Neuronal stem cell (in vitro differentiated cells): ENCODE measurements around the gene MCEMP1.

Experiments used
- DNase-seq: peaks from one replicate; pipeline ENCODE4 v3.0.0-alpha.2; 2013; ENCODE audit warnings: low spot score
- H2AFZ ChIP-seq: one replicate; pipeline ENCODE4 v1.6.1; 2013; ENCODE audit warnings: mild to moderate bottlenecking, low read length, inconsistent platforms
- H2AK5ac ChIP-seq: 2 replicates; pipeline ENCODE4 v1.6.1; 2013; ENCODE audit warnings: low read depth, mild to moderate bottlenecking, inconsistent platforms, low read length, moderate library complexity, mixed read lengths
- H2BK120ac ChIP-seq: 2 replicates; pipeline ENCODE4 v1.6.1; 2013; ENCODE audit warnings: low read depth, mild to moderate bottlenecking, inconsistent platforms, low read length, moderate library complexity, mixed read lengths
- H2BK12ac ChIP-seq: one replicate; pipeline ENCODE4 v1.6.1; 2013; ENCODE audit warnings: low read length, inconsistent platforms
- H2BK15ac ChIP-seq: 2 replicates; pipeline ENCODE4 v1.6.1; 2013; ENCODE audit warnings: mild to moderate bottlenecking, low read length, inconsistent platforms, mixed read lengths
- H2BK5ac ChIP-seq: one replicate; pipeline ENCODE4 v1.6.1; 2013; ENCODE audit warnings: inconsistent platforms, mild to moderate bottlenecking, low read length, moderate library complexity
- H3K14ac ChIP-seq: one replicate; pipeline ENCODE4 v1.6.1; 2013; ENCODE audit warnings: low read length, inconsistent platforms
- H3K18ac ChIP-seq: 2 replicates; pipeline ENCODE4 v1.6.1; 2013; ENCODE audit warnings: low read length, inconsistent platforms
- H3K23ac ChIP-seq: 2 replicates; pipeline ENCODE4 v1.6.1; 2013; ENCODE audit warnings: low read depth, mild to moderate bottlenecking, mixed read lengths, low read length, inconsistent platforms; ENCODE audit not compliant: poor library complexity
- H3K27ac ChIP-seq: replicated peaks from 3 replicates; pipeline ENCODE4 v1.5.1; 2013; ENCODE audit warnings: low read length, inconsistent platforms
- H3K27me3 ChIP-seq, 3 experiments: 2 replicates each; pipeline ENCODE4 v1.6.1; 2013; ENCODE audit warnings: low read length in 3 of 3, mild to moderate bottlenecking in 2 of 3, inconsistent platforms in 1 of 3, low read depth in 1 of 3, mixed read lengths in 1 of 3, moderate library complexity in 1 of 3; ENCODE audit not compliant: control insufficient read depth in 3 of 3, insufficient read depth in 3 of 3
- H3K36me3 ChIP-seq, 2 donors: replicated peaks in 1 of 2; 2 replicates each; pipeline ENCODE4 v1.6.1; 2013; ENCODE audit warnings: low read length in 2 of 2; ENCODE audit not compliant: control insufficient read depth in 2 of 2, insufficient read depth in 2 of 2
- H3K4ac ChIP-seq: 2 replicates; pipeline ENCODE4 v1.6.1; 2013; ENCODE audit warnings: inconsistent platforms, mild to moderate bottlenecking, low read length, moderate library complexity
- H3K4me1 ChIP-seq, 2 donors: 1 replicate in 1 of 2; 2 replicates in 1 of 2; pipeline ENCODE4 v1.6.1; 2013; ENCODE audit warnings: low read length in 2 of 2, low read depth in 1 of 2; ENCODE audit not compliant: control insufficient read depth in 2 of 2, insufficient read depth in 1 of 2
- H3K4me2 ChIP-seq: one replicate; pipeline ENCODE4 v1.6.1; 2013; ENCODE audit warnings: mild to moderate bottlenecking, low read length, inconsistent platforms; ENCODE audit not compliant: insufficient read depth, poor library complexity, severe bottlenecking
- H3K4me3 ChIP-seq, 2 donors: 2 replicates each; pipeline ENCODE4 v1.5.1; 2013; ENCODE audit warnings: low read length in 2 of 2, mild to moderate bottlenecking in 2 of 2, inconsistent platforms in 1 of 2, moderate library complexity in 1 of 2
- H3K79me1 ChIP-seq: one replicate; pipeline ENCODE4 v1.6.1; 2013; ENCODE audit warnings: low read depth, mild to moderate bottlenecking, inconsistent platforms, low read length, moderate library complexity
- H3K9ac ChIP-seq: one replicate; pipeline ENCODE4 v1.6.1; 2013; ENCODE audit warnings: mild to moderate bottlenecking, low read depth, low read length, inconsistent platforms; ENCODE audit not compliant: poor library complexity
- H3K9me3 ChIP-seq, 2 donors: replicated peaks in 1 of 2; 2 replicates each; pipeline versions ENCODE3 to v1.6.1; 2013; ENCODE audit warnings: low read length in 2 of 2, mild to moderate bottlenecking in 2 of 2, inconsistent platforms in 1 of 2, low read depth in 1 of 2, mixed read lengths in 1 of 2, moderate library complexity in 1 of 2; ENCODE audit not compliant: control insufficient read depth in 2 of 2, insufficient read depth in 1 of 2
- H4K8ac ChIP-seq: one replicate; pipeline ENCODE4 v1.6.1; 2013; ENCODE audit warnings: low read depth, mild to moderate bottlenecking, inconsistent platforms, low read length, moderate library complexity
- H4K91ac ChIP-seq: one replicate; pipeline ENCODE4 v1.6.1; 2013; ENCODE audit warnings: low read length, low read depth, mild to moderate bottlenecking, inconsistent platforms; ENCODE audit not compliant: poor library complexity
- WGBS, 2 donors: extraction: QIAGEN DNeasy Blood & Tissue Kit; methylation state at CpG; one replicate each; pipeline ENCODE4 v1.1.7; 2013; ENCODE audit warnings: missing lambda C conversion rate in 2 of 2, mixed read lengths in 1 of 2; ENCODE audit not compliant: insufficient read length in 2 of 2, insufficient replicate concordance in 1 of 2; ENCODE audit errors: extremely low coverage in 2 of 2; 5-methylcytosine and 5-hydroxymethylcytosine counted together

Gene MCEMP1

DNA sequence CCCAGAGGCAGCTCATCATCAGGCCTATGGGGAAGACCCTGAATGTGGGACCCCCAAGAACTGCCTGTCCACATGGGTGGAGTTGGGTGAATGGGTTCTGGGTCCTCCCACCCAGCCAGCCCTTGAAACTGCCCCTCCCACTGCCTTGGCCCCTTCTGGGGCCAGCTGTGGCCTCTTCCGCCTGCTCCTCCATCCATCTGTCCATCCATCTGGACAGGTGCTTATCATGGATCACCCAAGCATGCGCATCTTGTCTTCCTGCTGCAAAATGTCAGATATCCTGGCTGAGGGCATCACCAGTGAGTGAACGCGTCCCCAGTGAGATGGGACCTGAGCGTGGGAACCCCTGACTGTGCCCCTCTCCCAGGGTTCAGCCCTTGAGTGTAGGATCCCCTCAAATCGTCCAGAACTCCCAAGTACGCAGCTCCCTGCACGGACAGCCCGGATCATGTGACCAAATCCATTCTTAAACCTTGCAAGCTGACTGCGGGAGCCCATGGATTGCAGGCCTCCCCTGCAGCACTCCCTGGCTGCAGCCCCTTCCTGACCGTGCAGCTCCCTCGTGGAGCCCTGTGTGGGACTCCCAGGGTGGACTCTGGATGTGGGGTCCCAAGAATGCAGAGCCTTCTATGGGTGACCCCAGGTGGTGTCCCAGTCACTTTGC is 38.0 kb upstream of the MCEMP1 start:
- H2BK120ac ChIP-seq, result no peak overlapping the region
- H2BK12ac ChIP-seq, result no peak overlapping the region
- no peak overlapping the region for H3K4me3 ChIP-seq
- H2BK5ac ChIP-seq, result no peak overlapping the region
- no peak for DNase-seq
- no peak overlapping the region for H2AFZ ChIP-seq
- peaks cover 0 to 7% of the 10 kb centered on the region in 2 donors for H3K4me1 ChIP-seq
- H3K4me2 ChIP-seq, result no peak overlapping the region
- WGBS, 2 donors, result no CpG with 5 or more reads among the region's 12 CpGs
- no peak overlapping the region for H3K27ac ChIP-seq
- H3K14ac ChIP-seq, result no peak overlapping the region
- no peak overlapping the region for H3K9ac ChIP-seq
- H2AK5ac ChIP-seq, result no peak overlapping the region
- no peak overlapping the region for H2BK15ac ChIP-seq
- H4K91ac ChIP-seq, result no peak overlapping the region
- peaks cover 0 to 3% of the 10 kb centered on the region in 2 donors for H3K36me3 ChIP-seq
- peaks cover 0 to 8% of the 10 kb centered on the region in 2 donors for H3K9me3 ChIP-seq
- no peak overlapping the region for H3K23ac ChIP-seq
- no peak overlapping the region for H3K4ac ChIP-seq
- no peak overlapping the region for H4K8ac ChIP-seq
- H3K79me1 ChIP-seq, result peaks cover 3% of the 10 kb centered on the region
- H3K27me3 ChIP-seq, result peaks cover 0 to 24% (median 11%) of the 10 kb centered on the region in 3 experiments
- no peak overlapping the region for H3K18ac ChIP-seq

DNA sequence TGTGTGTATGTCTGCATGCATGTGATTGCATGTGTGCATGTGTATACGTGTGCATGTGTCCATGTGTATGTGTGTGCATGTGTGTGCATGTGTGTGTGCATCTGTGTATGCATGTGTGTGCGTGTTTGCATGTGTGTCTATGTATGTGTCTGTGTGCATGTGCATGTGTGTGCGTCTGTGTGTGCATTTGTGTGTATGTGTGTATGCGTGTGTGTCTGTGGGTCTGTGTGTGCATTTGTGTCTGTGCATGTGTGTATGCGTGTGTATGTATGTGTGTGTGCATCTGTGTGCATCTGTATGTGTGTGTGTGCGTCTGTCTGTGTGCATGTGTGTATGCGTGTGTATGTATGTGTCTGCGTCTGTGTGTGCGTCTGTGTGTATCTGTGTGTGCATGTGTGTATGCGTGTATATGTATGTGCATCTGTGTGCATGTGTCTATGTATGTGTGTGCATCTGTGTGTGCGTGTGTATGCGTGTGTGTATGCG is 37.0 kb upstream of the MCEMP1 start:
- Histone ChIP-seq H2BK5ac (peak overlapping the region; percentile 66), H2BK12ac (peak overlapping the region; percentile 87), H3K23ac (peak overlapping the region; percentile 1), H3K79me1 (peaks cover 3% of the 10 kb centered on the region), H3K27ac (no peak overlapping the region), H3K14ac (peak overlapping the region; percentile 96), H3K9ac (peak overlapping the region; percentile 85), H2BK15ac (no peak overlapping the region), H3K9me3 (peaks cover 0 to 8% of the 10 kb centered on the region in 2 donors), H2AK5ac (no peak overlapping the region), H3K27me3 (peaks cover 0 to 24% (median 11%) of the 10 kb centered on the region in 3 experiments), H4K91ac (peak overlapping the region; percentile 82), H3K4ac (peak overlapping the region; percentile 44), H4K8ac (peak overlapping the region; percentile 66), H3K4me2 (no peak overlapping the region), H3K4me1 (peaks cover 0 to 7% of the 10 kb centered on the region in 2 donors), H3K36me3 (peaks cover 0 to 3% of the 10 kb centered on the region in 2 donors), H2AFZ (no peak overlapping the region), H3K18ac (peak overlapping the region; percentile 35), H3K4me3 (peak overlapping the region in 1 of 2 donors; percentile 67), H2BK120ac (peak overlapping the region; percentile 47)
- WGBS, 2 donors, result no CpG with 5 or more reads among the region's 13 CpGs
- no peak for DNase-seq

DNA sequence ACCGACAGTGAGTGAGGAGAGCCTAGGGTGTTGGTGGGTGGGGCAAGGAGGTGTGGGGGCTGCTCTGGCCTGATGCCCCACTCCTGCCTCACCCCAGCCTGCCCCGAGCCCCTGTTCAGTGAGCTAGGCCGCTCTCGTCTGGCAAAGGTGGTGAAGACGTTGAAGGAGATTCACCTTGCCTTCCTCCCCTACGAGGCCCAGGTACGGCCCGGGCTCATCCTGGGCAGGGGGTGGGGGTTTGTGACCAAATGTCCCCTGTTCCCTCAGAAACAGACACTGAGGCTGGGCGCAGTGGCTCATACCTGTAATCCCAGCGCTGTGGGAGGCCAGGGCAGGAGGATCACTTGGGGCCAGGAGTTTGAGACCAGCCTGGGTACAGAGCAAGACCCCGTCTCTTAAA is 36.1 kb upstream of the MCEMP1 start:
- no peak overlapping the region for H3K18ac ChIP-seq
- peaks cover 0 to 21% (median 7%) of the 10 kb centered on the region in 3 experiments for H3K27me3 ChIP-seq
- no peak overlapping the region for H3K4ac ChIP-seq
- no peak overlapping the region for H4K8ac ChIP-seq
- DNase-seq, result no peak
- H4K91ac ChIP-seq, result no peak overlapping the region
- H3K4me3 ChIP-seq, result no peak overlapping the region
- H2BK12ac ChIP-seq, result no peak overlapping the region
- H3K4me1 ChIP-seq, result peaks cover 0 to 7% of the 10 kb centered on the region in 2 donors
- H3K27ac ChIP-seq, result no peak overlapping the region
- no peak overlapping the region for H3K4me2 ChIP-seq
- H3K23ac ChIP-seq, result no peak overlapping the region
- H2BK5ac ChIP-seq, result no peak overlapping the region
- no peak overlapping the region for H3K9ac ChIP-seq
- peak overlapping the region; percentile 52 for H2AK5ac ChIP-seq
- H2BK120ac ChIP-seq, result no peak overlapping the region
- no peak overlapping the region for H2AFZ ChIP-seq
- peaks cover 0 to 8% of the 10 kb centered on the region in 2 donors for H3K9me3 ChIP-seq
- no peak overlapping the region for H2BK15ac ChIP-seq
- peaks cover 5% of the 10 kb centered on the region for H3K79me1 ChIP-seq
- H3K14ac ChIP-seq, result no peak overlapping the region
- peaks cover 0 to 3% of the 10 kb centered on the region in 2 donors for H3K36me3 ChIP-seq
- no CpG with 5 or more reads among the region's 11 CpGs for WGBS, 2 donors
